Tibial nerve (tissue), 3 donors: ENCODE measurements around the gene TSEN34.

Experiments used
- CTCF ChIP-seq, 5 experiments: fragments of 200-600 bp in 3 of 5; fragments of 450-650 bp in 2 of 5; sonication (generic) in 3 of 5; IDR thresholded peaks; one replicate each; pipeline ENCODE4 v1.5.1; 2016 to 2019; ENCODE audit warnings: antibody characterized with exemption in 5 of 5, mild to moderate bottlenecking in 3 of 5, moderate library complexity in 2 of 5
- POLR2A ChIP-seq, 2 donors: fragments of 450-650 bp; IDR thresholded peaks; one replicate each; pipeline ENCODE4 v1.6.1; 2017; ENCODE audit warnings: antibody characterized with exemption in 2 of 2, mild to moderate bottlenecking in 2 of 2, moderate library complexity in 2 of 2

- TF ChIP-seq CTCF (IDR thresholded peaks at IDR 0.05) (no peak), POLR2A (IDR thresholded peaks at IDR 0.05) (no peak)
Observed at GRCh38 chr19:54209058-54209810, 18.1 kb downstream of the TSEN34 start.
